Endothelial cell of umbilical vein (primary cell): ENCODE data around the gene CORO2B. TPM values are rescaled to one million over a fixed set of nuclear protein-coding genes. Genes with fewer than 3 reads are reported as not detected.

Experiments used
- BruUV-seq: library from RNA; stranded (reverse); fragments of 400-500 nt; replicated peaks from 2 replicates; lab custom pipeline; 2021; lab: Mats Ljungman, UMichigan
- CTCF ChIA-PET: fragments of 300-600, 350-600 bp; sonication (Branson Sonifier 250); formaldehyde crosslinking; loops from one replicate; lab custom pipeline; 2021; ENCODE audit warnings: antibody characterized with exemption, inconsistent platforms; lab: Charles Lee
- POLR2A ChIA-PET: fragments of 300-600, 350-600 bp; sonication (Branson Sonifier 250); formaldehyde crosslinking; loops from one replicate; lab custom pipeline; 2021; ENCODE audit warnings: antibody characterized with exemption, inconsistent platforms; lab: Charles Lee
- DNase-seq: peaks from one replicate; pipeline ENCODE4 v3.0.0-alpha.2; 2011; ENCODE audit warnings: low read depth, low spot score
- FAIRE-seq: peaks from 2 replicates; lab custom pipeline; 2011; peaks lifted over from hg19 to GRCh38; lab: Jason Lieb, UNC
- H2AFZ ChIP-seq: 2 replicates; pipeline ENCODE4 v1.6.0; 2012; ENCODE audit warnings: low read depth, low read length, control low read depth, inconsistent platforms
- H3K27ac ChIP-seq: 2 replicates; pipeline ENCODE4 v1.5.1; 2011; ENCODE audit warnings: low read depth, mild to moderate bottlenecking, control low read depth, low read length, moderate library complexity; ENCODE audit not compliant: insufficient read depth
- H3K27me3 ChIP-seq, 2 experiments: 2 replicates each; pipeline versions ENCODE4 v1.6.0 to v1.6.1; 2011; ENCODE audit warnings: low read length in 2 of 2, mixed read lengths in 1 of 2; ENCODE audit not compliant: control insufficient read depth in 2 of 2, insufficient read depth in 2 of 2
- H3K36me3 ChIP-seq, 2 experiments: 2 replicates in 1 of 2; 3 replicates in 1 of 2; pipeline ENCODE4 v1.5.1; 2011; ENCODE audit warnings: low read length in 2 of 2, mild to moderate bottlenecking in 1 of 2, moderate library complexity in 1 of 2; ENCODE audit not compliant: control insufficient read depth in 2 of 2, insufficient read depth in 2 of 2; ENCODE audit errors: extremely low read depth in 1 of 2
- H3K4me1 ChIP-seq: 3 replicates; pipeline ENCODE4 v1.5.1; 2011; ENCODE audit warnings: mild to moderate bottlenecking, low read length; ENCODE audit not compliant: control insufficient read depth, insufficient read depth; ENCODE audit errors: extremely low read depth
- H3K4me2 ChIP-seq: 2 replicates; pipeline ENCODE4 v1.6.1; 2011; ENCODE audit warnings: low read length, control low read depth, mixed read lengths; ENCODE audit not compliant: insufficient read depth
- H3K4me3 ChIP-seq, 3 experiments: fragments of 200-600 bp in 1 of 3; sonication (generic), shearing (Covaris generic) in 1 of 3; replicated peaks in 1 of 3; 2 replicates each; pipeline ENCODE4 v1.5.1; 2011 to 2016; ENCODE audit warnings: control low read depth in 3 of 3, low read length in 3 of 3, mild to moderate bottlenecking in 2 of 3, inconsistent platforms in 1 of 3, low read depth in 1 of 3, moderate library complexity in 1 of 3; ENCODE audit not compliant: insufficient read depth in 1 of 3
- H3K79me2 ChIP-seq: 2 replicates; pipeline ENCODE4 v1.6.0; 2012; ENCODE audit warnings: low read length, inconsistent platforms; ENCODE audit not compliant: control insufficient read depth, insufficient read depth
- H3K9ac ChIP-seq: replicated peaks from 2 replicates; pipeline ENCODE3; 2011; ENCODE audit warnings: low read length, control low read depth; ENCODE audit not compliant: insufficient read depth; ENCODE audit errors: extremely low read depth
- H3K9me1 ChIP-seq: replicated peaks from 3 replicates; pipeline ENCODE4 v1.6.0; 2011; ENCODE audit warnings: mild to moderate bottlenecking, low read length; ENCODE audit not compliant: control insufficient read depth, insufficient read depth; ENCODE audit errors: extremely low read depth
- H3K9me3 ChIP-seq: replicated peaks from 2 replicates; pipeline ENCODE4 v1.5.1; 2012; ENCODE audit warnings: low read length, inconsistent platforms; ENCODE audit not compliant: control insufficient read depth, insufficient read depth
- H4K20me1 ChIP-seq: replicated peaks from 2 replicates; pipeline ENCODE3; 2011; ENCODE audit warnings: mild to moderate bottlenecking, low read length; ENCODE audit not compliant: control insufficient read depth, insufficient read depth; ENCODE audit errors: extremely low read depth
- CTCF ChIP-seq, 2 donors: IDR thresholded peaks; 1 replicate in 1 of 2; 2 replicates in 1 of 2; pipeline ENCODE4 v1.5.1; 2011; ENCODE audit warnings: low read length in 2 of 2, mild to moderate bottlenecking in 2 of 2, moderate library complexity in 2 of 2, control low read depth in 1 of 2, inconsistent platforms in 1 of 2, low read depth in 1 of 2; ENCODE audit not compliant: insufficient read depth in 1 of 2; ENCODE audit errors: extremely low read depth in 1 of 2
- EZH2 ChIP-seq: IDR thresholded peaks from 2 replicates; pipeline ENCODE4 v1.6.1; 2012; ENCODE audit warnings: borderline replicate concordance, low read depth, mild to moderate bottlenecking, moderate library complexity, low read length, inconsistent platforms; ENCODE audit not compliant: severe bottlenecking
- FOS ChIP-seq: IDR thresholded peaks from 2 replicates; pipeline ENCODE4 v1.6.1; 2011; ENCODE audit warnings: mild to moderate bottlenecking, low read length, moderate library complexity, borderline replicate concordance; ENCODE audit not compliant: insufficient read depth
- GATA2 ChIP-seq: IDR thresholded peaks from 2 replicates; pipeline ENCODE4 v1.7.0; 2011; ENCODE audit warnings: low read depth, mild to moderate bottlenecking, moderate library complexity, mixed read lengths, low read length; ENCODE audit not compliant: insufficient read length, insufficient read depth
- JUN ChIP-seq: IDR thresholded peaks from 2 replicates; pipeline ENCODE4 v1.6.1; 2011; ENCODE audit warnings: borderline replicate concordance, low read depth; ENCODE audit not compliant: insufficient read length, insufficient read depth
- MAX ChIP-seq: IDR thresholded peaks from 2 replicates; pipeline ENCODE4 v1.6.1; 2011; ENCODE audit not compliant: insufficient read depth, insufficient read length
- MYC ChIP-seq: IDR thresholded peaks from one replicate; pipeline ENCODE4 v1.6.1; 2011; ENCODE audit warnings: mild to moderate bottlenecking, low read depth, low read length
- POLR2A ChIP-seq: IDR thresholded peaks from 2 replicates; pipeline ENCODE4 v1.6.1; 2012; ENCODE audit warnings: low read depth, mild to moderate bottlenecking, control low read depth, low read length
- POLR2AphosphoS5 ChIP-seq: IDR thresholded peaks from 2 replicates; pipeline ENCODE4 v1.6.1; 2012; ENCODE audit warnings: low read depth, mild to moderate bottlenecking, control low read depth, low read length, moderate library complexity; ENCODE audit not compliant: insufficient read depth
- dilution Hi-C: fragments of 300-500 bp; cut with MboI; formaldehyde crosslinking; loops from one replicate; pipeline ENCODE4 v1.15.0; 2019; ENCODE audit warnings: low sequenced_read_pairs; ENCODE audit not compliant: extremely low pct_ligation_motif_present
- intact Hi-C: fragments of 100-400 bp; cut with micrococcal nuclease; formaldehyde crosslinking; loops from one replicate; pipeline ENCODE4 v1.10.0; 2022
- polyA plus RNA-seq, 4 experiments: library from polyadenylated mRNA; depleted of rRNA in 3 of 4; stranded (reverse) in 3 of 4; unstranded in 1 of 4; fragments of >200 nt; gene quantifications; 2 replicates each; pipeline versions ENCODE4 v1.2.1 to v1.2.3, GENCODE V29; 2011 to 2012; ENCODE audit warnings: missing spikeins in 1 of 4
- total RNA-seq: library from RNA; stranded (reverse); gene quantifications from 2 replicates; pipeline ENCODE4 v1.2.3, GENCODE V29; 2021

CORO2B gene
- total and polyA plus RNA-seq, 2 donors (not counting 3 experiments of a cell fraction or from before 2014, with no cell fraction given) = 2.4 to 3.7 TPM

- Histone ChIP-seq H3K9me1 (no peaks in the 10 kb centered on the region), H2AFZ (no peak overlapping the region), H3K9me3 (no peaks in the 10 kb centered on the region), H3K4me3 (no peak overlapping the region), H3K4me1 (no peaks in the 10 kb centered on the region), H3K27me3 (peaks cover 0 to 2% of the 10 kb centered on the region in 2 experiments), H4K20me1 (no peaks in the 10 kb centered on the region), H3K4me2 (no peak overlapping the region), H3K27ac (no peak overlapping the region), H3K36me3 (no peaks in the 10 kb centered on the region), H3K79me2 (no peaks in the 10 kb centered on the region), H3K9ac (no peak overlapping the region)
- dilution Hi-C loops (no loop called here), intact Hi-C loops (no loop called here)
- FAIRE-seq (no peak), DNase-seq (no peak)
- ChIA-PET CTCF (interaction anchor here (0.7 to 2.6 kb wide), 5 partner anchors 13 to 282 kb away, joined by 3 to 8 read pairs (median 3); no protein-coding TSS in a partner anchor), POLR2A (no interaction called here)
- no TSS peak for BruUV-seq
- TF ChIP-seq MYC (no peak), GATA2 (no peak), CTCF (IDR thresholded peaks at IDR 0.05; ENCODE audit: extremely low read depth in 1 of 2, insufficient read depth in 1 of 2, low read depth in 1 of 2, low read length in 2 of 2) (no peak), POLR2A (no peak), JUN (no peak), POLR2AphosphoS5 (no peak), FOS (no peak), EZH2 (no peak), MAX (no peak)
These were observed 15.2 kb downstream of the CORO2B start for GRCh38 chr15:68593828-68594532.
